H1 (cell line): ENCODE data around the gene FAF2.

ENCODE experiments used
- BRCA1 ChIP-seq: IDR thresholded peaks from 2 replicates; pipeline ENCODE4 v1.6.1; 2012; ENCODE audit warnings: low read depth, low read length, improper control_type of control experiment
- CHD2 ChIP-seq: IDR thresholded peaks from 2 replicates; pipeline ENCODE4 v1.6.1; 2012; ENCODE audit warnings: low read length, improper control_type of control experiment
- EP300 ChIP-seq, 2 experiments: IDR thresholded peaks; 1 replicate in 1 of 2; 2 replicates in 1 of 2; pipeline ENCODE4 v1.6.1; 2011 to 2012; ENCODE audit warnings: low read depth in 2 of 2, low read length in 2 of 2, mild to moderate bottlenecking in 2 of 2, borderline replicate concordance in 1 of 2, inconsistent platforms in 1 of 2, moderate library complexity in 1 of 2
- PHF8 ChIP-seq: fragments of 200-600 bp; sonication (generic); conservative IDR thresholded peaks from 2 replicates; pipeline ENCODE4 v1.7.1; 2012; ENCODE audit warnings: low read depth, mild to moderate bottlenecking, inconsistent platforms, low read length, moderate library complexity
- SIN3A ChIP-seq, 2 experiments: IDR thresholded peaks in 1 of 2; conservative IDR thresholded peaks in 1 of 2; 2 replicates each; pipeline ENCODE4 v1.6.1; 2011 to 2012; ENCODE audit warnings: low read length in 2 of 2, improper control_type of control experiment in 1 of 2, low read depth in 1 of 2, mild to moderate bottlenecking in 1 of 2
- TAF1 ChIP-seq: IDR thresholded peaks from 2 replicates; pipeline ENCODE4 v1.6.1; 2011; ENCODE audit warnings: mild to moderate bottlenecking, low read depth, low read length
- TF ChIP-seq, protein P1 (sequence below), 3 experiments: IDR thresholded peaks; 1 replicate in 2 of 3; 2 replicates in 1 of 3; pipeline versions ENCODE4 v1.5.1 to v1.6.1; 2011; ENCODE audit warnings: low read length in 3 of 3, mild to moderate bottlenecking in 3 of 3, inconsistent platforms in 2 of 3, low read depth in 1 of 3, moderate library complexity in 1 of 3; ENCODE audit not compliant: insufficient read depth in 1 of 3; ENCODE audit errors: control extremely low read depth in 1 of 3

GRCh38 chr5:176530393-176530982, 82.3 kb downstream of the FAF2 start:
- TF ChIP-seq BRCA1 (no peak), TAF1 (no peak), SIN3A (conservative IDR thresholded peaks at IDR 0.05 in 1 of 2, IDR thresholded peaks at IDR 0.05 in 1 of 2; ENCODE audit: low read depth in 1 of 2, low read length in 2 of 2) (no peak), EP300 (IDR thresholded peaks at IDR 0.05; ENCODE audit: borderline replicate concordance in 1 of 2, low read depth in 2 of 2, low read length in 2 of 2) (no peak), PHF8 (no peak), CHD2 (no peak)
- TF ChIP-seq, protein P1, sequence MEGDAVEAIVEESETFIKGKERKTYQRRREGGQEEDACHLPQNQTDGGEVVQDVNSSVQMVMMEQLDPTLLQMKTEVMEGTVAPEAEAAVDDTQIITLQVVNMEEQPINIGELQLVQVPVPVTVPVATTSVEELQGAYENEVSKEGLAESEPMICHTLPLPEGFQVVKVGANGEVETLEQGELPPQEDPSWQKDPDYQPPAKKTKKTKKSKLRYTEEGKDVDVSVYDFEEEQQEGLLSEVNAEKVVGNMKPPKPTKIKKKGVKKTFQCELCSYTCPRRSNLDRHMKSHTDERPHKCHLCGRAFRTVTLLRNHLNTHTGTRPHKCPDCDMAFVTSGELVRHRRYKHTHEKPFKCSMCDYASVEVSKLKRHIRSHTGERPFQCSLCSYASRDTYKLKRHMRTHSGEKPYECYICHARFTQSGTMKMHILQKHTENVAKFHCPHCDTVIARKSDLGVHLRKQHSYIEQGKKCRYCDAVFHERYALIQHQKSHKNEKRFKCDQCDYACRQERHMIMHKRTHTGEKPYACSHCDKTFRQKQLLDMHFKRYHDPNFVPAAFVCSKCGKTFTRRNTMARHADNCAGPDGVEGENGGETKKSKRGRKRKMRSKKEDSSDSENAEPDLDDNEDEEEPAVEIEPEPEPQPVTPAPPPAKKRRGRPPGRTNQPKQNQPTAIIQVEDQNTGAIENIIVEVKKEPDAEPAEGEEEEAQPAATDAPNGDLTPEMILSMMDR (IDR thresholded peaks at IDR 0.05; ENCODE audit: control extremely low read depth in 1 of 3, insufficient read depth in 1 of 3, low read depth in 1 of 3, low read length in 3 of 3) = no peak
